K562 (cell line): ENCODE measurements around the gene CCDC28A.

Source experiments
- CTCF ChIP-seq, 3 experiments: IDR thresholded peaks in 2 of 3; conservative IDR thresholded peaks in 1 of 3; 2 replicates each; pipeline ENCODE4 v1.5.1; 2011 to 2012; ENCODE audit warnings: low read length in 3 of 3, mild to moderate bottlenecking in 3 of 3, control low read depth in 2 of 3, improper control_type of control experiment in 1 of 3, inconsistent platforms in 1 of 3, low read depth in 1 of 3, mixed read lengths in 1 of 3, moderate library complexity in 1 of 3; ENCODE audit not compliant: insufficient read depth in 2 of 3
- ILF3 ChIP-seq: fragments of 450-650 bp; IDR thresholded peaks from 2 replicates; pipeline ENCODE4 v1.6.1; 2018; ENCODE audit warnings: antibody characterized with exemption, mild to moderate bottlenecking, moderate library complexity, borderline replicate concordance
- JUND ChIP-seq, 2 experiments: IDR thresholded peaks; 2 replicates in 1 of 2; 3 replicates in 1 of 2; pipeline ENCODE4 v1.6.1; 2011; ENCODE audit warnings: borderline replicate concordance in 2 of 2, low read depth in 2 of 2, low read length in 2 of 2, improper control_type of control experiment in 1 of 2, missing biosample characterization in 1 of 2, missing genetic modification characterization in 1 of 2, missing genetic modification reagents in 1 of 2
- LEF1 ChIP-seq: fragments of 450-650 bp; IDR thresholded peaks from 2 replicates; pipeline ENCODE4 v1.6.1; 2016; ENCODE audit warnings: mild to moderate bottlenecking
- NR2F6 ChIP-seq: fragments of 450-650 bp; formaldehyde crosslinking; IDR thresholded peaks from 2 replicates; pipeline ENCODE4 v1.4.0; 2020; ENCODE audit warnings: mild to moderate bottlenecking
- POLR2A ChIP-seq: fragments of 450-650 bp; conservative IDR thresholded peaks from 2 replicates; pipeline ENCODE4 v1.6.1; 2016
- POLR2G ChIP-seq: fragments of 200-400 bp; formaldehyde crosslinking; IDR thresholded peaks from 2 replicates; pipeline ENCODE4 v1.6.1; 2017; ENCODE audit warnings: low read depth, mild to moderate bottlenecking, antibody characterized with exemption, low read length, moderate library complexity
- RBBP5 ChIP-seq: fragments of 200-600 bp; sonication (generic); IDR thresholded peaks from 2 replicates; pipeline ENCODE4 v1.6.1; 2012; ENCODE audit warnings: borderline replicate concordance, mild to moderate bottlenecking, low read length, control low read depth, inconsistent platforms; ENCODE audit not compliant: insufficient read depth, poor library complexity, severe bottlenecking
- THRA ChIP-seq: fragments of 450-650 bp; IDR thresholded peaks from 2 replicates; pipeline ENCODE4 v1.6.1; 2017; ENCODE audit warnings: mild to moderate bottlenecking, moderate library complexity
- ZHX1 ChIP-seq: fragments of 150-350 bp; conservative IDR thresholded peaks from 2 replicates; pipeline ENCODE4 v1.6.1; 2014; ENCODE audit warnings: low read length
- ZNF263 ChIP-seq: sonication (generic); formaldehyde crosslinking; IDR thresholded peaks from 2 replicates; pipeline ENCODE4 v1.8.0; 2022; ENCODE audit warnings: mild to moderate bottlenecking, missing genetic modification reagents, borderline replicate concordance
- ZNF274 ChIP-seq: IDR thresholded peaks from 2 replicates; pipeline ENCODE4 v1.6.1; 2011; ENCODE audit warnings: low read depth, mild to moderate bottlenecking, low read length, moderate library complexity, borderline replicate concordance

- TF ChIP-seq ZNF274 (no peak), THRA (no peak), JUND (IDR thresholded peaks at IDR 0.05; ENCODE audit: borderline replicate concordance, low read depth, low read length) (no peak), JUND (tag; IDR thresholded peaks at IDR 0.05; ENCODE audit: borderline replicate concordance, low read depth, low read length) (no peak), RBBP5 (no peak), ILF3 (no peak), NR2F6 (CRISPR knock-in tag) (no peak), POLR2A (no peak), ZHX1 (no peak), ZNF263 (no peak), POLR2G (no peak), CTCF (IDR thresholded peaks at IDR 0.05 in 2 of 3, conservative IDR thresholded peaks at IDR 0.05 in 1 of 3; ENCODE audit: insufficient read depth in 2 of 3, low read depth in 1 of 3, low read length in 3 of 3) (no peak), LEF1 (no peak)
Measured at GRCh38 chr6:138837246-138837645, 63.7 kb downstream of the CCDC28A start.
